Endothelial cell (in vitro differentiated cells): ENCODE results near the gene TPX2. TPM values are rescaled to one million over a fixed set of nuclear protein-coding genes. Genes with fewer than 3 reads are reported as not detected.

Experiments used
- DNase-seq: peaks from one replicate; pipeline ENCODE4 v3.0.0; 2021; ENCODE audit warnings: low spot score
- H3K27ac Mint-ChIP-seq: one replicate; pipeline ENCODE4 v1.8.0; 2021; ENCODE audit warnings: mixed read lengths, inconsistent platforms; ENCODE audit not compliant: unreplicated experiment
- H3K27me3 Mint-ChIP-seq: one replicate; pipeline ENCODE4 v1.8.0; 2021; ENCODE audit warnings: mild to moderate bottlenecking, moderate library complexity, mixed read lengths, inconsistent platforms; ENCODE audit not compliant: unreplicated experiment
- H3K36me3 Mint-ChIP-seq: one replicate; pipeline ENCODE4 v1.8.0; 2021; ENCODE audit warnings: mild to moderate bottlenecking, low read depth, mixed read lengths, inconsistent platforms; ENCODE audit not compliant: unreplicated experiment
- H3K4me1 Mint-ChIP-seq: one replicate; pipeline ENCODE4 v1.8.0; 2021; ENCODE audit warnings: mild to moderate bottlenecking, mixed read lengths, inconsistent platforms; ENCODE audit not compliant: unreplicated experiment
- H3K4me3 Mint-ChIP-seq: one replicate; pipeline ENCODE4 v1.8.0; 2021; ENCODE audit warnings: mild to moderate bottlenecking, mixed read lengths, inconsistent platforms; ENCODE audit not compliant: unreplicated experiment
- H3K9me3 Mint-ChIP-seq: one replicate; pipeline ENCODE4 v1.8.0; 2021; ENCODE audit warnings: mixed read lengths, inconsistent platforms; ENCODE audit not compliant: unreplicated experiment
- total RNA-seq: library from RNA; stranded (reverse); fragmentation: NEBNext Ultra II Directional; extraction: Animal tissue kit (Norgen Biotek cat#: 25700); gene quantifications from one replicate; pipeline ENCODE4 v1.2.1, GENCODE V29; 2021; ENCODE audit not compliant: unreplicated experiment
- TF ChIP-seq, protein P1 (sequence below): fragments of 200-600 bp; sonication (generic); IDR thresholded peaks from one replicate; pipeline ENCODE4 v1.5.0; 2021; ENCODE audit warnings: antibody characterized with exemption; ENCODE audit not compliant: unreplicated experiment

Gene TPX2
- total RNA-seq, 1 donor from 2014 or later = 27.2 TPM

DNA sequence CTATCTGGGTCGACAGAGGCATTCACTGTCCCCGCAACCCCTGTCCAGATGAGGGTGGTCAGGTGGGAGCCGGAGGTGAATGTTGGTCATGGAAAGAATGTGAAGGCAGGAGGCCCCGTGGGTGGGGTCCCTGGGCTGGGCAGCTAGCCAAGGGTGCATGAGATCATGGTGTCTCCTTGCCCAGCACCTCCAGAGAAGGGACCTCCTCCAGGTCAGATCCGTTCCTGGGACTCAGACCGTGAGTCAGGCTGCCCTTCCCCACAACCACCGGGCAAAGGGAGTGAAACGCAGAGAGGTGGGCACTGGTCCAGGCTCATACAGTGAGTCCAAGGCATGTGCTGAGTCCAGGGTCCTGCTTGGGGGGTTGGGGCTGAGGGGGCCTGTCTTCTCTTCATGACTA, 102.8 kb downstream of the TPX2 start:
- H3K4me1 Mint-ChIP-seq = peaks cover 24% of the 10 kb centered on the region
- H3K27ac Mint-ChIP-seq = no peak overlapping the region
- H3K27me3 Mint-ChIP-seq = peaks cover 4% of the 10 kb centered on the region
- no peaks in the 10 kb centered on the region for H3K36me3 Mint-ChIP-seq
- no peak overlapping the region for H3K4me3 Mint-ChIP-seq
- no peaks in the 10 kb centered on the region for H3K9me3 Mint-ChIP-seq
- TF ChIP-seq, protein P1, sequence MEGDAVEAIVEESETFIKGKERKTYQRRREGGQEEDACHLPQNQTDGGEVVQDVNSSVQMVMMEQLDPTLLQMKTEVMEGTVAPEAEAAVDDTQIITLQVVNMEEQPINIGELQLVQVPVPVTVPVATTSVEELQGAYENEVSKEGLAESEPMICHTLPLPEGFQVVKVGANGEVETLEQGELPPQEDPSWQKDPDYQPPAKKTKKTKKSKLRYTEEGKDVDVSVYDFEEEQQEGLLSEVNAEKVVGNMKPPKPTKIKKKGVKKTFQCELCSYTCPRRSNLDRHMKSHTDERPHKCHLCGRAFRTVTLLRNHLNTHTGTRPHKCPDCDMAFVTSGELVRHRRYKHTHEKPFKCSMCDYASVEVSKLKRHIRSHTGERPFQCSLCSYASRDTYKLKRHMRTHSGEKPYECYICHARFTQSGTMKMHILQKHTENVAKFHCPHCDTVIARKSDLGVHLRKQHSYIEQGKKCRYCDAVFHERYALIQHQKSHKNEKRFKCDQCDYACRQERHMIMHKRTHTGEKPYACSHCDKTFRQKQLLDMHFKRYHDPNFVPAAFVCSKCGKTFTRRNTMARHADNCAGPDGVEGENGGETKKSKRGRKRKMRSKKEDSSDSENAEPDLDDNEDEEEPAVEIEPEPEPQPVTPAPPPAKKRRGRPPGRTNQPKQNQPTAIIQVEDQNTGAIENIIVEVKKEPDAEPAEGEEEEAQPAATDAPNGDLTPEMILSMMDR = no peak
- DNase-seq = no peak

DNA sequence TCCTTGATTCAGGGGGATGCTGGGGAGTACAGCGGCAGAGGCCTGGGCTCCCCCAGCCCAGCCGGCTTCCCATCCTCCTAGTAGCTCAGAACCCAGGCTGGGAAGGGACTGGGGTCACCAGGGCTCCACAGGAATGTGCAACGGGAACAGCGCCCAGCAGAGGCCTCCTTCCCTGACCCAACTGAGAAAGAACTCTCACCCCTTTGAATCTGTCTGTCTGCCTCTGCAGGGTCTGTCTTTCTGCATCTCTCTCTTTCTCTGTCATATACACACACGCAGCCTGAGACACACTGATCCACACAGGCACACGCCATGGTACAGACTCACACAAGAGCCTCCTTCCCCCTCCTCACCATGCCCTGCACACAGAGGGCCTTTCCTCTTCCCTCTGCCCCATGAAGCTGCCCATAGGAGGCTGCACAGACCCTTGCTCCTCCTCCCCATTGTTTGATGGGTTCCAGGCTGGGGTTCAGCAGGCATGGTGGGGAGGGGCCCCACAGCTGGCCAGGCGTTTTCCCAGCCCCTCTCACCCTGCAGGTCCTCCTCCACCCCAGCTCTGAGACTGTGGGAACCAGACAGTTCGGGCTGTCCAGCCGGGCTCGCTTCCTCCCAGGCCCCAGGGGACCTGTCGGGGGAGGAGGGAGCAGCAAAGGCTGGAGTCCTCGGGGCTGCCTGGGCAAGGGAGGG, 103.5 kb downstream of the TPX2 start:
- no peak for DNase-seq
- no peaks in the 10 kb centered on the region for H3K36me3 Mint-ChIP-seq
- TF ChIP-seq, protein P1 = no peak
- H3K27ac Mint-ChIP-seq = no peak overlapping the region
- no peaks in the 10 kb centered on the region for H3K9me3 Mint-ChIP-seq
- no peak overlapping the region for H3K4me3 Mint-ChIP-seq
- peaks cover 4% of the 10 kb centered on the region for H3K27me3 Mint-ChIP-seq
- peaks cover 21% of the 10 kb centered on the region for H3K4me1 Mint-ChIP-seq

DNA sequence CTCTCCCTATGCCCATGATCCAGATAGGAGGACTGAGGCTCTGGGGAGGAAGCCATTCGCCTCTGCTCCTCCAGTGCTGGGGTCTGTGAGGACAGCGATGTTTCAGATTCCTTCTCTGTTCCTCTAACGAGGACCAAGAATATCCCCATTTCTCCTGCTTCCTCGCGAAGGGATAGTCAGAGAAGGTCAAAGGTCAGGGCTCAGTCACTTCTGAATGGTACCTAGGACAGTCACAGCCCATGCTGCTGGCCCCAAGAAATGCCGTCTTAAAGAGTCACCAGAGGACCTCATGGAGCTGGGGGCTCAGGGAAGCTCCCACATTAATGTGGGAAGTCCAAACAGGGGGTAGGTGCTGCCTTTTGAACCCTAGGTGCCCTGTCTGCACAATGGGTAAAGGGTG, 104.2 kb downstream of the TPX2 start:
- H3K36me3 Mint-ChIP-seq = no peaks in the 10 kb centered on the region
- H3K27ac Mint-ChIP-seq = no peak overlapping the region
- H3K4me3 Mint-ChIP-seq = no peak overlapping the region
- H3K9me3 Mint-ChIP-seq = no peaks in the 10 kb centered on the region
- peaks cover 7% of the 10 kb centered on the region for H3K27me3 Mint-ChIP-seq
- no peak for DNase-seq
- TF ChIP-seq, protein P1 = no peak
- peaks cover 21% of the 10 kb centered on the region for H3K4me1 Mint-ChIP-seq

DNA sequence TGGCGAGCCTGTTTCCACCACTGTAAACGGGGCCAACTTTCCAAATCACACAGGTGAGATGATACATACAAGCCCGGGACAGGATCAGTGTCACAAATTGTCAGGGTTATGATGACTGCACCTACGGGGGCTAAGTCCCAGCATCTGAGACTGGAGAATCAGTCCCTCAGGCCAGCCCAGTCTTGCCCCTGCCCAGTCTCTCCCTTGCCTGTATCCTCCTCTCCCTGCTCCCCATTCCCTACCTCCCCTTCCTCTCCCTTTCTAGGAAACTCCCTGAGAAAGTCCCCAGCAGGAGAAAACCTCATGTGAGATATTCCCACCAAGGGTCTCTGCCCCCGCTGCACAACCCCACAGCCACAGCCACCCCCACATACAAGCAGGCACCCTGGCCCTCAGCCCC, 104.8 kb downstream of the TPX2 start:
- Mint-ChIP-seq H3K36me3 (no peaks in the 10 kb centered on the region), H3K27me3 (peaks cover 8% of the 10 kb centered on the region), H3K9me3 (no peaks in the 10 kb centered on the region), H3K4me1 (peaks cover 21% of the 10 kb centered on the region), H3K27ac (no peak overlapping the region), H3K4me3 (no peak overlapping the region)
- TF ChIP-seq, protein P1 = no peak
- no peak for DNase-seq

DNA sequence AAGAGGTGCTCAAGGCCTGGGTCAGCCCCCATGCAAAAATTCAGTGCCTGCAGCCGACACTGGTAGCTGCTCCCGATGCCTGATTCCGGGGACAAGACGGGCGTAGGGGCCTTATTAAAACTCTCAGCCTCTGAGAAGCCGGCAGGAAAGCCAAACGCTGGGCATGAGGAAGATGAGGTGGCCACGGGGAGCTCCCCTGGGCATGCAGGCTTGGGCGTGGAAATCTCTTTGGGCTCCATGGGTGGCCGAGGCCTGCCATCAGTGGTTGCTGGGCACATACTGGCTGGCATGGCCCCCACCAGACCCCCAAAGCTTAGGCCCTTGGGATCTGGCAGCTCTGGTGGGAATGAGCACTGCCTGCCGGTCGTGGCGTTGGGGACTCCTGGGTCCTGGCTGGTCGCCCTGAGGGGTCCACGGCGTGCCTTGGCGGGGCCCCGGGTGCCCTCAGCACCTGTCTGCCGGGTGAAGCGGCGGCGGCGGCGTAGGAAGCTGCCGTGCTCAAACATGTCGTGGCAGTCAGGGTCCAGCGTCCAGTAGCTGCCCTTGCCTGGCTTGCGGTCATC, 105.7 kb downstream of the TPX2 start:
- H3K36me3 Mint-ChIP-seq = no peaks in the 10 kb centered on the region
- TF ChIP-seq, protein P1 = no peak
- H3K4me1 Mint-ChIP-seq = peaks cover 21% of the 10 kb centered on the region
- H3K4me3 Mint-ChIP-seq = no peak overlapping the region
- no peak for DNase-seq
- H3K27ac Mint-ChIP-seq = no peak overlapping the region
- H3K27me3 Mint-ChIP-seq = peaks cover 11% of the 10 kb centered on the region
- H3K9me3 Mint-ChIP-seq = no peaks in the 10 kb centered on the region
